NCI-H82 (cell line): ENCODE results near the gene VKORC1L1.
"Not testable (repeated sequence)": the region's sequence is repeated elsewhere in the genome, so short reads cannot be mapped to it uniquely, and the experiment has no call there.

Experiments
- DNase-seq: peaks from one replicate; lab custom pipeline; 2025; lab: John Stamatoyannopoulos, UW

The VKORC1L1 gene

GRCh38 chr7:65978891-65979582, 106.2 kb downstream of the VKORC1L1 start:
- DNase-seq: no peak

GRCh38 chr7:65979583-65980477, 107.0 kb downstream of the VKORC1L1 start:
- no peak for DNase-seq

DNA sequence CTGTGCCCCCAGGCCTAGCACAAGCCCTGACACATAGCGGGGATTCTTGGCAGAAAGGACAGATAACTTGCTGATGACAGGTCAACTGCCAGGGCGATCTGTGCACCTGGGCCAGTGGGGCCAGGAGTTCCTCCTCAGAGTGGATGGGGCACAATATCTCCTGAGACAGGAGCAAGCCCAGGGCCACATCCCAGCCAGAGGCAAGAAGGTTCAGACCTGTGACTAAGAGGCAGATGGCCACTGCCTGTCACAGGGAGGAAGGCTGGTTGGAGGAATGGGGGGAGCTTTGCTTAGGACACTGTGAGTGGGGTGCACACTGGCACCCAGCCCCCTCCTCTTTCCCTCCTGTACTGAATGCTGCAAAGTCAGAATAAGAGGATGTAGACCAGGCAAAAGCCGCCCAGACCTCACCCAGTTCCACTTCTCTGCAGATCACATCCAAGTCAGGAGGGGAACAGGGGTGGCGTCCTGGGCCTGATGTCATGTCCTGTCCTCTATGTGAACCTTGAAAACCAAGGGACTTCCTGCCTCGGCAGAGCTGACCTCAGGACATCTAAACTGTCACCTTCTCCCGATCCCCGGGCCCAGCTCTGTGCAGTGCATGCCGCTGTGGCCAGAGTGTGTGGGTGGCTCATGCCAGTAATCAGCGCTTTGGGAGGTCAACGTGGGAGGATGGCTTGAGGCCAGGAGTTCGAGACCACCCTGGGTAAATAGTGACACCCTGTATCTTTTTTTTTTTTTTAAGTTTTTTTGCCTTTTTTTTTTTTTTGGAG, 107.8 kb downstream of the VKORC1L1 start:
- DNase-seq: no peak

DNA sequence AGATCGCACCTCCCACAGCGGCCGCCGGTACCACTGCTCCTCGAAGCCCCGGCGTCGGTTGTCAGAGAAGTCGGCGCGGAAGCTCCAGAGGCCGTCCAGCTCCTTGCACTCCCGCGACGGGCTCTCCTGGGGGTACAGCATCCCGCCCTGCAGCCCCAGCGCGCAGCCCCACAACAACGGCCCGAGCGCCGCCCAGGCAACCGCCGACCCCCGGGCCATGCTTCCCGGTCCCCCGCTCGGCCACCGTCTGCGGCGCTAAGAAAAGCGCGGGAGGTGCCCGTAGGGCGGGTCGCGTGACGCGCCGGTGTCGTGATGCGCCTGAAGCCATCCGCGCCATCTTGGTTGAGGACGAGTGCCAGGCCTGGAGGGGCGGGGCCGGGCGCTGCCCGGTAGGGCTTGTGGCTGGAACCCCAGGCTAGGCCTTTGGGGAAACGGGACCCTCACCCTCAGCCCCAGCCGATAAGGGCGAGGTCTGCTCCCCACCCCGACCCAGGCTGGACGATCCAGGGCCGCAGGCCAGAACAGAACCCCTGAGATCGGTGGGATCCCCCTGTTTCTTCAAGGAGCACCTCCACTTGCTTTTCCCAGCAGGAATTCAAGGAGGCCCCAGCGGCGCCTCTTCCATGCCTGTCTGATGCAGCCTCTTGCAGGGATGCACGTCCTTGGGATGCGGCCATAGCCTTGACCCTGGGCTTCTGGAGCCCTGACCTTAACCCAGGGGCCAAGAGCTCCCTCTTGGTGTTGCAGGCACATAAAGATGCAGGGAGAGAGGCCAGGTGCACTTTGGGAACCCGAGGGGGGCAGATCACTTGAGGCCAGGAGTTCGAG, 109.3 kb downstream of the VKORC1L1 start, which contains the start of gene GUSB:
TSS of gene GUSB (minus strand) at position 249 of the 828 bp plus-strand sequence. CDS start at position 219, 30 bp downstream.
- DNase-seq: peak; percentile 95

GRCh38 chr7:65983965-65984658, 111.2 kb downstream of the VKORC1L1 start:
- DNase-seq: no peak

GRCh38 chr7:65988084-65988483, 115.2 kb downstream of the VKORC1L1 start:
- no peak for DNase-seq

- not testable (repeated sequence) for DNase-seq
These were observed 115.6 kb downstream of the VKORC1L1 start for GRCh38 chr7:65988503-65988902.

DNA sequence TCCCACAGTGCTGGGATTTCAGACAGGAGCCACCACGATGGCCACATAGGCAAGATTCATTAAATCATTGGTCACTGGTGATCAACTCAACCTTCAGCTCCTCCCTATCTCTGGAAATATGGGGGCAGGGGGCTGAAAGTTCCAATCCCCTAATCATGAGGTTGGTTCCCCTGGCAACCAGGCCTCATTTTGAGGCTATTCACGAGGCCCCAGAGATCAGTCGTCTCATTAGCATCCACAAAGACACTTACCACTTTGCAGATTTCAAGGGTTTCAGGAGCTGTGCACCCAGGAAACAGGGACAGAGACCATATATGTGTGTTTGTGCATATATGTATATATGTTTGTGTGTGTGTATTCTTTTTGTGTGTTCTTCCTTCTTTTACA, 116.8 kb downstream of the VKORC1L1 start:
- DNase-seq: no peak

DNA sequence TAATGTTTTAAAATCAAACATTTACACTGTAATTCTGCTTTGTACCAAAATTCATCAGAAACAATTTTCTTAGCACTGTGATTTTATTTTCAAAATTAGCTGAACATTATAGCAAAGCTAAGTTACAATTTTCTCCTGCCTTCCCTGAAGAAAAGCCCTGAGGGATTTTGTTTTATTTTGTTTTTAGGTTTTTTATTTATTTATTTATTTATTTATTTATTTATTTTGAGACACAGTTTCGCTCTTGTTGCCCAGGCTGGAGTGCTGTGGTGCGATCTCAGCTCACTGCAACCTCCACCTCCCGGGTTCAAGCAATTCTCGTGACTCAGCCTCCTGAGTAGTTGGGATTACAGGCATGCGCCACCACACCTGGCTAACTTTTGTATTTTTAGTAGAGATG, 119.0 kb downstream of the VKORC1L1 start:
- DNase-seq: not testable (repeated sequence)

GRCh38 chr7:65992526-65992925, 119.7 kb downstream of the VKORC1L1 start:
- DNase-seq: no peak

GRCh38 chr7:65994984-65995383, 122.1 kb downstream of the VKORC1L1 start:
- not testable (repeated sequence) for DNase-seq

- not testable (repeated sequence) for DNase-seq
These were observed 128.0 kb downstream of the VKORC1L1 start for GRCh38 chr7:66000823-66001417.

GRCh38 chr7:66005115-66005671, 132.3 kb downstream of the VKORC1L1 start:
- DNase-seq: peak; percentile 44

DNA sequence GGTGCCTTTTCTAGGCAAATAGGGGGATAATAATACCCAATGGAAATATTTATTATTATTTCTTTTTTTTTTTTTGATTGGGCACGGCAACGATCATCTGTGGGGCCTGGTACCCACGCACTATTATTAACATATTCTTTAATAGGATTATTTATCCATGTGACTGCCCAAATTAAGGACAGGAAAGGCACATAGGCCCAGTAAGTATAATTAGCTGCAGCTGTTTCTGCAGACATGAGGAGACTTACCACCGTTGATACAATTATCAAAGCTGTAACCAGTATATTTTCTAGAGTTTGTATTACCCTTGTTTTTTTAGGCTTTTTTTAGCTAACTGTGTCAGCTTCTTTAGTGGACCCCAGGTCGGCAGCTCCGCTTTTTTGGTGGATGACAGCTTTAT, 134.4 kb downstream of the VKORC1L1 start:
- DNase-seq: peak; percentile 51
